Esophagus muscularis mucosa (tissue), 3 donors: ENCODE data around the gene LCN9.

Experiments
- EP300 ChIP-seq: sonication (generic); formaldehyde crosslinking; IDR thresholded peaks from one replicate; pipeline ENCODE4 v1.6.1; 2017; ENCODE audit warnings: antibody characterized with exemption
- TF ChIP-seq, protein P1 (sequence below), 3 experiments: fragments of 200-600 bp in 2 of 3; fragments of 450-650 bp in 1 of 3; sonication (generic) in 2 of 3; IDR thresholded peaks; one replicate each; pipeline ENCODE4 v1.5.1; 2017 to 2019; ENCODE audit warnings: antibody characterized with exemption in 3 of 3, mild to moderate bottlenecking in 2 of 3, moderate library complexity in 1 of 3

GRCh38 chr9:135683401-135684034 is 20.4 kb downstream of the LCN9 start:
- TF ChIP-seq, protein P1, sequence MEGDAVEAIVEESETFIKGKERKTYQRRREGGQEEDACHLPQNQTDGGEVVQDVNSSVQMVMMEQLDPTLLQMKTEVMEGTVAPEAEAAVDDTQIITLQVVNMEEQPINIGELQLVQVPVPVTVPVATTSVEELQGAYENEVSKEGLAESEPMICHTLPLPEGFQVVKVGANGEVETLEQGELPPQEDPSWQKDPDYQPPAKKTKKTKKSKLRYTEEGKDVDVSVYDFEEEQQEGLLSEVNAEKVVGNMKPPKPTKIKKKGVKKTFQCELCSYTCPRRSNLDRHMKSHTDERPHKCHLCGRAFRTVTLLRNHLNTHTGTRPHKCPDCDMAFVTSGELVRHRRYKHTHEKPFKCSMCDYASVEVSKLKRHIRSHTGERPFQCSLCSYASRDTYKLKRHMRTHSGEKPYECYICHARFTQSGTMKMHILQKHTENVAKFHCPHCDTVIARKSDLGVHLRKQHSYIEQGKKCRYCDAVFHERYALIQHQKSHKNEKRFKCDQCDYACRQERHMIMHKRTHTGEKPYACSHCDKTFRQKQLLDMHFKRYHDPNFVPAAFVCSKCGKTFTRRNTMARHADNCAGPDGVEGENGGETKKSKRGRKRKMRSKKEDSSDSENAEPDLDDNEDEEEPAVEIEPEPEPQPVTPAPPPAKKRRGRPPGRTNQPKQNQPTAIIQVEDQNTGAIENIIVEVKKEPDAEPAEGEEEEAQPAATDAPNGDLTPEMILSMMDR (IDR thresholded peaks at IDR 0.05): no peak
- no peak for TF ChIP-seq EP300
